Stimulated activated CD4-positive, alpha-beta T cell treated with anti-CD3 and anti-CD28 coated beads, Interleukin-1b, Interleukin-23, amount 100 ng/mL, for 1 hour (primary cell): ENCODE data around the gene TTC33.

Experiments used
- DNase-seq, 2 donors: peaks; one replicate each; pipeline ENCODE4 v3.0.0-alpha.2; 2020; ENCODE audit warnings: low read depth in 2 of 2

TTC33 gene

DNA sequence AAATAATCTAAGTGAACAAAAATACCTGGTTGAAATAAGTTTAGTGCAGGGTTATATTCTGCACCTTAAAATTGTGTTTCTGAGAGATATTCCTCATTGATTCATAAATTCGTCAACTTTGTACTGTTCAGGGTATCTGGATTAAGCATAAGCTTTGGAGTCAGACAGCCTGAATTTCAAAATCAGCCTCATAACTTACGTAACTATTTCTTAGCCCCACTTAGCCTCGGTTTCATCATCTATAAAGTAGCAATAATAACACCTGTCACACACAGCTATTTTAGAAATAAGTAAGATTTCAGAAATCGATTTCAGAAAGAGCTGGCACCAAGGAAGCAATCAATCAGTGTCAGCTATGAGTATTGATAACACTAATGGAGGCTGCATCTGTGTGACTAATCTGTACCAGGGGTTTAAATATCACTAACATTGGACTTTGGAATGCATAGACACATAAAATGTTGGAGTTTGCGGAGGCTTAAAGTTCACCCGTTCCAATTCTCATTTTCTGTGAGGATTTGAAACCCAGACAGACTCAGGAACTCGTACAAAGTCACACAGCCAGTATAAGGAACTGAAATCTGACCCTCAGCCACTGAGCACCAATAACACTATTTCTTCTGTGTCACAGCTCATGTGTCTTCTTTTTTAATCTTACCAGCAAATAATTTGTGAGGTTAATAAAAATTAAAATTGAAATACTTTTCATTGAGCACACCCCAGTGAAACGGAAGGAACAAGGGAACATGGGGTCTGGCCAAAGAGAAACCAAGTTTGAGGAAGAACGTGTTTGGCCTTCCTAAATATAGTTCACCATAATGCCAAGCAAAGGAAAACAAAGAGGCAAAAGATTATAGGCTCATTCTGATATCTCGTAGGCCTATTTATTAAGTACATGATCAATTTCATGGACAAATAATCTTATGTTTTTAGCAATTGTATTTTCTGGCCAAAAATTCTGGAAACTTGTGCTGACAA is 270.5 kb downstream of the TTC33 start:
- no peak for DNase-seq

DNA sequence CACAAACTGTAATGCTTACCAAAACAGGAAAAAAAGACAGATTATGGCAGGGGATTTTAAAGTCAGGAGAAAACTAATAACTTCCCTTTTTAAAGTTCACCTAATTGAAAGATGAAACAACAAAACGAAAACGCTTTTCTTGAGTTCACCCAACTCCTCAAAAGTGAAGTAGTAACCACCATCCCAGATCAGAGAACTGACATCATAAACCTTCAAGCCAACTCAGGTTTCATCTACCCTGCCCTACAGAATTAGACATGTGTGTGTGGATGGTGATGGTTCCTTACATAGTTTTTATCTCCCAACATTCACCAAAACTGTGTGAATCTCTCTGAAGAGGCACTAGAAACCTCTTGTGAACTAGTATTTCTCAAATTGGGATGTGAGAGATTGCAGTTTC is 271.3 kb downstream of the TTC33 start:
- DNase-seq = no peak

DNA sequence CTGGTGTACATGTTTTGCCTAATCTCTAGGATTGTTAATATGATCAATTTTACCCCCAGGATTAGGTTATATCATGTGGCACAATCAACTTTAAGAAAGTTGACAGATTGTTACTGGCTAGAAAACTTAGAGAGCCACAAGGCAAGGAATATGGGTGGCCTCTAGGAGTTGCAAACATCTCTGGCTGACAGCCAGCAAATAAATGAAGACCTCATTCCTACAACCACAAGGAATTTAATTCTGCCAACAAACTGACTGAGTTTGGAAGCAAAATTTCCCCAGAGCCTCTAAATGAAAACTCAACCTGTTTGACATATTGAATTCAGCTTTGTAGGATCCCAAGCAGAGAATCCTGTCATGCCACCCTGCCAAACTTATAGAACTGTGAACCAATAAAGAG is 272.4 kb downstream of the TTC33 start:
- no peak for DNase-seq

DNA sequence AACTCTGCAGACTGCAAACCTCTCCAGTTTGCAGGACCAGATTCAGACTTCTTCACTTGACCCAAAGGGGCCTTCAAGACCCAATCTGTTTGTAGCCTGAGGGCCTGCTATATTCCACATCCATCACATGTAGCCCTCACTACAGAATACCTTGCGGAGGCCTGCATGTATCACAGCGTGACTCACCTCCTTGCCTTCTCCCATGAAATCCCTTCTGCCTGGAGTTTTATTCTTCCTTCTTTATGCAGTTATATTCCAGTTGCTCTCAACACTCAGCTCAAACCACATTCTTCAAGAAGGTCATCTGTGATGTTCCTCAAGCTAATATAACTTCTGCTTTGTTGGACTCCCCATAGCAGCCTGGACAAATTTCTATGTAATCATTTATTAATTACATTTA is 274.5 kb downstream of the TTC33 start:
- DNase-seq = no peak

DNA sequence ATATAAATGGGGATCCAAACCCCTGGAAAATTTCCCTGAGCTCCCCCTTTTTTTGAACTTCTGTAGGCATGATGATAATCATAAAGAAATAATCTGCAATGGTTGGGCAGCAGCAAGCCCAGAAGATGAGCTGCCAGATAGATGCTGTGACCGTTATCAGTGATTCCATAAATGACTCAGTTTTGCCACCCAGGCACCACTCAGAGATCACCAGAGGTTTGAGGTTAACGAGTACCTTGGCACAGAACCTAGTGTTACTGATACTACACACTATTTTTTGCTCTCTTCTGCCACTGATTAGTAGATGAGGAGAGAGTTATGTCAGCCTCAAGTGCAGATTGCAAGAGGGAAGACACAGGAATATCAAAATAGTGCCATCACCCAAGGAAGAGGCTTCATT is 275.4 kb downstream of the TTC33 start:
- DNase-seq = no peak

DNA sequence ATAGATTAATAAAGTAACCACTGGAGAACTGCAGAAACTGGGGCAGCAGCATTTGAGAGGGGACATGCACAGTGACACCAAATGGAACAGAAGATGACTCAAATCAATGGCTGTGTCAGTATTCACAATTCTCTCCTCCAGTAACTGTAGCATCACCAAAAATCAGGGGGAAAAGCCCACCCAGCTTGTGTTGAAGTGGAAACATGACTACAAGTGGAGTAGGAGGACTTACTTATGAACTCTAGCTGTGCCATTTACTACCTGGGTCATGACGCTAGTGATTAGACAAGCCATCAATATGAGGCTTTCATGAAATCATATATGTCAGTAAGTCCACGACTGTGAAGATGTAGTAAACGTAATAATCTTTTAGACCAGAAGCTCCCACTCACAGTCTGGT is 275.8 kb downstream of the TTC33 start:
- no peak for DNase-seq

DNA sequence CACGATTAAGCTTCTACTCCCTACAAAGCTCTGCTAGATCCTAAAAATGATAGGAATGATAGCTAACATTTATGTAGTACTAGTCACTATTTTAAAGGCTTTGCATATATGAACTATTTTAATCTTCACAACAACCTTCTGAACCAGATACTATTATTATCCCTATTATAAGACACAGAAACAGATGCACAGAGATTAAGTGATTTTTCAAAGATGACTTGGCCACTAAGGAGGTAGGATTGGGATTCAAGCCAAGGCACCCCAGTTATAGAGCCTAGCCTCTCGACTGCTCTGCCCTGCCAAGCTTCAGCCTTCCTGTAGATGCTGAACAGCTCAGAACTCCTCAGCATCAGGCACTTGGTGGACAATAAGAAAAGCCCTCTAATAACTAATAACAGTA is 277.0 kb downstream of the TTC33 start:
- DNase-seq = no peak

DNA sequence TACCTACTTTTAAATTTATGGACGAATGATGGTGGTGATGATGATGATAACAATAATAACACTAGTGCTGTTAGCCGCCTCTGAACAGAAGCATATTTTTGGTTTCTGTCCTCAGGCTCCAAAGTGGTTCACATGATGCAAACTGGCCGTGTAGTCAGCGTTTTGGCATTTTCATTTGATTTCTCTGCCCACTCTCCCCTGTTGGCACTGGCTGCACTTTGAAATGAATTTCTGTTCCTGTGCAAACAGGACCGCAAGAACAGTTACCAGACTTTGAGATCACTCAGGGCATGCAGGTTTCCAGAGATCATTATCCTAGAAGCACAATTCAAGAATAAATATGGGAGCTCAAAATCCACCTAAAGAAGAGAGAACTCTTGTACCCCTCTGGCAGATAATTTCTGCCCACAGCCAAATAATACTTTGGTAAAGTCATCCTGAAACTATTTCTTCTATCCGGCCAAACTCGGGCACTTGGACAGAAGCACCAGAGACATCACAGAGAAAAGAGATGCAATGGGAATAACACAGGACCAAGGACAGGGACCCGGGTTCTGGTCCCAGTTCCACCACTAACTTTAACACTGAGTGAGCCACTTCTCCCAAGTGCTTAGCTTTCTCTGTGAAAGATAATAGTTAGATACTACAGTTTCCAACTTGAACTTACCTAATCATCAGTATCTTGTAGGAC is 277.8 kb downstream of the TTC33 start:
- DNase-seq = no peak

DNA sequence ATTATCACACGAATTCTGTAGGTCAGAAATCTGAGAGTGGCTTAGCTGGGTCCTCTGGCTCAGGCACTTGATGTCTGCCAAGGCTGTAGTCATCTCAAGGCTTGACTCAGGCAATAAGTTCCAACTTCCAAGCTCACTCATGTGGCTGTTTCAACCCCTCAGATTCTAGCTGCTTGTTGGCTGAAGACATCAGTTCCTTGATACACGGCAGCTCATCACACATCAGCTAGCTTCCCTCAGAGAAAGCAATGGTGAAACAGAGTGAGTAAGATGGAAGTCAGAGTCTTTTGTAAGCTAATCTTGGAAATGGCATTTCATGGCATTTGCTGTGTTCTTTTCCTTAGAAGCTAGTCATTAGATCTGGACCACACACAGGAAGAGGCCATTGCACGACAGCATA is 280.2 kb downstream of the TTC33 start:
- no peak for DNase-seq

DNA sequence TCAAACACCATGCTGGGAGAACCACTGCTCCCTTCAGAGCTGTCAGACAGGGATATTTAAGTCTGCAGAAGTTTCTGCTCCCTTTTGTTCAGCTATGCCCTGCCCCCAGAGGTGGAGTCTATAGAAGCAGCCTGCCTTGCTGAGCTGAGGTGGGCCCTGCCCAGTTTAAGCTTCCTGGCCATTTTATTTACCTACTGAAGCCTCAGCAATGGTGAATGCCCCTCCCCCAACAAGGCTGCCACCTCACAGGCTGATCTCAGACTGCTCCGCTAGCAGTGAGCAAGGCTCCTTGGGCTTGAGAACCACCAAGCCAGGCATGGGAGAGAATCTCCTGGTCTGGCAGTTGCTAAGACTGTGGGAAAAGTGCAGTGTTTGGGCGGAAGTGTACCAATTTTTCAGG is 281.5 kb downstream of the TTC33 start:
- DNase-seq = no peak

DNA sequence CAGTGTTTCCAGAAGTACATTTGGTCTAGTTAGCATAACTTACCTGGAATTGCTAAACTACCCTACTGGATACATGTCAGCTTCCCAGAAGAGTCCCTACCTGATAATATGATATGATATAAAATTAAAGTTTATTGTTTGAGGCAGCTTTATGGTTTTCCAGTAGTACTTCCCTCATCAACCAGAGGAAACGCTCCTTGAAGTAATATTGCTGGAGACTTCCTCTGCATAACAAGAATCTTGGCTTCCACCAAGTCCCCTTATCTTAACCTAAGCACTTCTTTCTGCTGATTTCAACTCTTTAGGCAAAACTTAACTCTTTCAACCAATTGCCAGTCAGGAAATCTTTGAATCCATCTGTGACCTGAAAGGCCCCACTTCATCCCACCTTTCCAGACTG is 290.3 kb downstream of the TTC33 start:
- no peak for DNase-seq

DNA sequence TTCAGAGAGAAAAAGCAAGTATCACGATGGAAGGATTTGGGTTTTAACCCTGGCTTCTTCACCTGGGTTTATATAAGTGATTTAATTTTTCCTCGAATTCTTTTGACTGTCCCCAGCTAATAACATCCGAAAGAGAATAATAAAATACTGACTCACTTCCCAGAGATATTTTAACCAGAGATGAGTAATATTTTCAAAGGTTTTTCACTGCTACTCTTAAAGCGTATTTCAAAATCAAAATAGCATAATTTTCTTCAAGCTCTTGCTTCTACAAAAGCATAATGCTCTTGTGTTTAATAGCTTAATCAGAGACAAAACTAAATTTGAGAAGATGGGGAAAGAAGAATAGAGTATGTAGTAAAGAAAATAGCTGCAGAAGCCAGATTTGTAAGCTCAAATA is 291.2 kb downstream of the TTC33 start:
- DNase-seq = no peak
